OCI-LY1 (cell line): Measurements from ENCODE around the gene RAB25.
A peak's percentile ranks its signal among the peaks of the same experiment; 100 is the strongest.

Experiments used
- H2AFZ ChIP-seq: fragments of 200-600 bp; sonication (generic), shearing (Covaris generic); 2 replicates; pipeline ENCODE4 v1.6.0; 2014; ENCODE audit warnings: antibody characterized with exemption, mild to moderate bottlenecking, low read length
- H3F3A ChIP-seq: fragments of 200-600 bp; sonication (generic), shearing (Covaris generic); 2 replicates; pipeline ENCODE4 v1.6.0; 2014; ENCODE audit warnings: mild to moderate bottlenecking, antibody characterized with exemption, low read length, moderate library complexity; ENCODE audit not compliant: insufficient read depth
- H3K27ac ChIP-seq: fragments of 200-600 bp; sonication (generic); 2 replicates; pipeline ENCODE4 v1.5.1; 2014; ENCODE audit warnings: low read length, mixed run types, mild to moderate bottlenecking, low read depth; ENCODE audit not compliant: poor library complexity, severe bottlenecking
- H3K27me3 ChIP-seq: fragments of 200-600 bp; sonication (generic); 2 replicates; pipeline ENCODE4 v1.6.0; 2014; ENCODE audit warnings: antibody characterized with exemption, mild to moderate bottlenecking, low read length, moderate library complexity; ENCODE audit not compliant: insufficient read depth
- H3K36me3 ChIP-seq: fragments of 200-600 bp; sonication (generic); 2 replicates; pipeline ENCODE4 v1.6.1; 2014; ENCODE audit warnings: mild to moderate bottlenecking, antibody characterized with exemption, low read length, moderate library complexity, mixed read lengths; ENCODE audit not compliant: insufficient read depth
- H3K4me1 ChIP-seq: fragments of 200-600 bp; sonication (generic); 2 replicates; pipeline ENCODE4 v1.5.1; 2014; ENCODE audit warnings: mild to moderate bottlenecking, low read length, moderate library complexity; ENCODE audit not compliant: insufficient read depth, severe bottlenecking
- H3K4me2 ChIP-seq: fragments of 200-600 bp; sonication (generic), shearing (Covaris generic); 2 replicates; pipeline ENCODE4 v1.6.1; 2014; ENCODE audit warnings: low read length
- H3K4me3 ChIP-seq: fragments of 200-600 bp; sonication (generic); 2 replicates; pipeline ENCODE4 v1.5.1; 2014; ENCODE audit warnings: low read length, low read depth, mild to moderate bottlenecking, mixed read lengths; ENCODE audit not compliant: poor library complexity, severe bottlenecking
- H3K79me2 ChIP-seq: fragments of 200-600 bp; shearing (Covaris generic); 2 replicates; pipeline ENCODE4 v1.6.1; 2016; ENCODE audit warnings: mixed run types, low read length, mixed read lengths; ENCODE audit not compliant: insufficient read depth
- H3K9ac ChIP-seq: fragments of 200-600 bp; sonication (generic), shearing (Covaris generic); 2 replicates; pipeline ENCODE4 v1.6.1; 2014; ENCODE audit warnings: mild to moderate bottlenecking, low read length, mixed read lengths
- H3K9me2 ChIP-seq: fragments of 200-600 bp; sonication (generic), shearing (Covaris generic); 2 replicates; pipeline ENCODE4 v1.6.1; 2014; ENCODE audit warnings: low read depth, mild to moderate bottlenecking, low read length, mixed read lengths
- H3K9me3 ChIP-seq: fragments of 200-600 bp; shearing (Covaris generic); 2 replicates; pipeline ENCODE4 v1.6.1; 2014; ENCODE audit warnings: low read length, mixed read lengths
- H4K20me1 ChIP-seq: fragments of 200-600 bp; sonication (generic), shearing (Covaris generic); 2 replicates; pipeline ENCODE4 v1.6.0; 2016; ENCODE audit warnings: mild to moderate bottlenecking, low read length; ENCODE audit not compliant: insufficient read depth
- EZH2 ChIP-seq: fragments of 200-600 bp; sonication (generic), shearing (Covaris generic); IDR thresholded peaks from 2 replicates; pipeline ENCODE4 v1.8.0; 2017; ENCODE audit warnings: borderline replicate concordance, mixed run types, mild to moderate bottlenecking, antibody characterized with exemption, low read length, moderate library complexity, mixed read lengths
- TF ChIP-seq, protein P1 (sequence below): fragments of 200-600 bp; sonication (generic), shearing (Covaris generic); IDR thresholded peaks from 2 replicates; pipeline ENCODE4 v1.5.1; 2017; ENCODE audit warnings: mild to moderate bottlenecking, antibody characterized with exemption, low read length, moderate library complexity, mixed read lengths

Gene RAB25

DNA sequence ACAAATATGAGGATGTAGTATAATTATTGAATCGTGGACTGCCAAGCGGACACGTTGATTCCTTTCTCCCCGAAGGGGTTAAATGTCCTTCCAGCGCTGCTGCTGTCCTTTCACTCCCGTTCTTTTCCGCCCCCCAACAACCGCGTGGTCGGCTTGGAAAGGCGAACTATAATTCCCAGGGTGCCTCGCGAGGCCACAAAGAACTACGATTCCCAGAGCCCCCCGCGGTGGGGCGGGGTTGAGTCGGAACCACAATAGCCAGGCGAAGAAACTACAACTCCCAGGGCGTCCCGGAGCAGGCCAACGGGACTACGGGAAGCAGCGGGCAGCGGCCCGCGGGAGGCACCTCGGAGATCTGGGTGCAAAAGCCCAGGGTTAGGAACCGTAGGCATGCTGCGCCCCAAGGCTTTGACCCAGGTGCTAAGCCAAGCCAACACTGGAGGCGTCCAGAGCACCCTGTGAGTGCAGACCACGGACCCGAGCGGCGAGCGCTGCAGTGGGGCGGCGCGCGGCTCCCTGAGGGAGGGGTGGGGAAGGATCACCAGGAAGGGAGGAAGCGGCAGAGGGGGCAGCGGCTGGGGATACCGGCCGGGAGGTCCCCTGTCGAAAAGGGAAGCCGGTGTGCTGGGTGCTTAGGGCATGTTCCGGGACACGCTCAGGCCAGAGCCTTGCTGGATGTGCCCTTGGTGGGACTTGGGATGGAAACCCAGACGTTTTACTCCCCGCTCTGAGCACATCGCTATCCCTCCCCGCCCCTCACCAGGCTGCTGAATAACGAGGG lies 6.3 kb upstream of the RAB25 start, which contains the start of gene LAMTOR2:
LAMTOR2 (plus strand) TSS at position 283 of the 781 bp plus-strand sequence; CDS start at position 391, 108 bp downstream.
- TF ChIP-seq, protein P1, sequence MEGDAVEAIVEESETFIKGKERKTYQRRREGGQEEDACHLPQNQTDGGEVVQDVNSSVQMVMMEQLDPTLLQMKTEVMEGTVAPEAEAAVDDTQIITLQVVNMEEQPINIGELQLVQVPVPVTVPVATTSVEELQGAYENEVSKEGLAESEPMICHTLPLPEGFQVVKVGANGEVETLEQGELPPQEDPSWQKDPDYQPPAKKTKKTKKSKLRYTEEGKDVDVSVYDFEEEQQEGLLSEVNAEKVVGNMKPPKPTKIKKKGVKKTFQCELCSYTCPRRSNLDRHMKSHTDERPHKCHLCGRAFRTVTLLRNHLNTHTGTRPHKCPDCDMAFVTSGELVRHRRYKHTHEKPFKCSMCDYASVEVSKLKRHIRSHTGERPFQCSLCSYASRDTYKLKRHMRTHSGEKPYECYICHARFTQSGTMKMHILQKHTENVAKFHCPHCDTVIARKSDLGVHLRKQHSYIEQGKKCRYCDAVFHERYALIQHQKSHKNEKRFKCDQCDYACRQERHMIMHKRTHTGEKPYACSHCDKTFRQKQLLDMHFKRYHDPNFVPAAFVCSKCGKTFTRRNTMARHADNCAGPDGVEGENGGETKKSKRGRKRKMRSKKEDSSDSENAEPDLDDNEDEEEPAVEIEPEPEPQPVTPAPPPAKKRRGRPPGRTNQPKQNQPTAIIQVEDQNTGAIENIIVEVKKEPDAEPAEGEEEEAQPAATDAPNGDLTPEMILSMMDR: no peak
- TF ChIP-seq EZH2: no peak
- H3F3A ChIP-seq: no peaks in the 10 kb centered on the region

DNA sequence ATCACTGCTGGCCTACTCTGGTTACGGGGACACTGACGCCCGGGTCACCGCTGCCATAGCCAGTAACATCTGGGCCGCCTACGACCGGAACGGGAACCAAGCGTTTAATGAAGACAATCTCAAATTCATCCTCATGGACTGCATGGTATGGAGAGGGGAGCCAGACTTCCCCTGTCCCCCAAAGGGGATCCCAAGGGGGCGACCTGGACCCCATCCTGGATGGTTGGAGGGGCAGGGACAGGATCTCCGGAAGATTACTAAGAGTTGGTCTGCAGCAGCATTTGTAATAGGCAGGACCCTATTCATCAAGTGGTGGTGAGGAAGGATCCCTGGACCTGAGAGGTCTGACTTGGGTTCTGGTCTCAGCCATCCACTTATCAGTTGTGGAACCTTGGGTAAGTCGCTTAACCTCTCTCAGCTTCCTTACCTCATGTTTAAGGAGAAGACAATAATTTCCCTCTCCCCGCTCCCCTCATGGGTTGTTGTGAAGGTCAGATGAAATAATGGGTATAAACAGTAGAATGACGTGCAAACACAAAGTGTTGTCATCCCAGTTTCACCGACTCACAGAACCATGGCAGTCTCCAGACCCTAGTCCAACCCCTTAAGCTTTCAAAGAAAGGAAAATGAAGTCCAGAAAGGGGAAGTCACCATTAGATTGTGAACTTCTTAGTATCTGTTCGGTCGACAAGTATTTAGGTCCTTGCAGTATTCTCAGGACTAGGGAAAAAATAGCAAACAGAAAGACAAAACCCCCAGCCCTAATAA lies 5.5 kb upstream of the RAB25 start:
- H3F3A ChIP-seq: no peaks in the 10 kb centered on the region
- H3K27ac ChIP-seq: peak overlapping the region; percentile 23
- peaks cover 9% of the 10 kb centered on the region; the same call in 1 of the 2 replicates for H3K36me3 ChIP-seq
- H3K4me1 ChIP-seq: peaks cover 16% of the 10 kb centered on the region
- H2AFZ ChIP-seq: no peak overlapping the region
- H4K20me1 ChIP-seq: no peaks in the 10 kb centered on the region
- no peaks in the 10 kb centered on the region for H3K27me3 ChIP-seq
- peak overlapping the region; percentile 76 for H3K9ac ChIP-seq
- peak overlapping the region; percentile 73 for H3K4me3 ChIP-seq
- no peaks in the 10 kb centered on the region for H3K79me2 ChIP-seq
- TF ChIP-seq, protein P1: no peak
- TF ChIP-seq EZH2: no peak
- no peaks in the 10 kb centered on the region for H3K9me2 ChIP-seq
- peak overlapping the region; percentile 77 for H3K4me2 ChIP-seq
- H3K9me3 ChIP-seq: no peaks in the 10 kb centered on the region

More for the DNA sequence above, 6.3 kb upstream of the RAB25 start, which contains the start of gene LAMTOR2:
- H3K36me3 ChIP-seq: peaks cover 14% of the 10 kb centered on the region; the same call in 1 of the 2 replicates
- peak within 1 kb of the TSS; percentile 77 for H3K4me2 ChIP-seq
- no peaks in the 10 kb centered on the region for H3K9me2 ChIP-seq
- H3K79me2 ChIP-seq: no peaks in the 10 kb centered on the region
- H3K9me3 ChIP-seq: no peaks in the 10 kb centered on the region
- peak within 1 kb of the TSS; percentile 73 for H3K4me3 ChIP-seq
- H3K4me1 ChIP-seq: peaks cover 16% of the 10 kb centered on the region
- peak within 1 kb of the TSS; percentile 82 for H3K27ac ChIP-seq
- no peak within 1 kb of the TSS for H2AFZ ChIP-seq
- no peaks in the 10 kb centered on the region for H3K27me3 ChIP-seq
- H4K20me1 ChIP-seq: no peaks in the 10 kb centered on the region
- peak within 1 kb of the TSS; percentile 76 for H3K9ac ChIP-seq

DNA sequence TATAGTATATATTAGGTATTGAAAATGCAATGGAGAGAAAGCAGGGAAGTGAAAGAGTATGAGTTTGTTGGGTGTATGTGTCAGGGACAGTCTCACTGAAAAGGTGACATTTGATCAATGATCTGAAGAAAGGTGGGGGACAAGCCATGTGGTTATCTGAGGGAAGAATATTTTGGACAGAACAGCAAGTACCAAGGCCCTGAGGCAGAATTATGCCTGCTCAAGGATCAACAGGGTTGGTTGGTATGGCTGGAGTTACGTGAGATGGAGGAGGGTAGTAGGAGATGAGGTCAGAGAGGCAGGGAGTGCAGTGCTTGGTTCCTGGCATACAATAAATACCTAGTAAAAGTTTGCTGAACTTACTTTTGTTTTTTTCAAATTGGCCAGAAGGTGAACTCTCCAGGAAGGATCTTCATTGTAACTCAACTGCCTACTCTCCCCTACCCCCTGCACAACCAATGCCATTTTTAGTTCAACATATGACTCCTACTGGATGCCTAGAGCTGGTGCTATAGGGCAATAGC lies 4.6 kb upstream of the RAB25 start:
- Histone ChIP-seq H3K36me3 (peaks cover 7% of the 10 kb centered on the region; the same call in 1 of the 2 replicates), H4K20me1 (no peaks in the 10 kb centered on the region), H3K27ac (no peak overlapping the region), H3F3A (no peaks in the 10 kb centered on the region), H3K9ac (no peak overlapping the region), H3K79me2 (no peaks in the 10 kb centered on the region), H3K4me2 (no peak overlapping the region), H3K4me3 (no peak overlapping the region), H2AFZ (no peak overlapping the region), H3K9me3 (no peaks in the 10 kb centered on the region), H3K4me1 (peaks cover 25% of the 10 kb centered on the region), H3K9me2 (no peaks in the 10 kb centered on the region), H3K27me3 (no peaks in the 10 kb centered on the region)
- TF ChIP-seq, protein P1: no peak
- TF ChIP-seq EZH2: no peak
